ENCODE results near the gene HMGXB4. TPM values are rescaled to one million over a fixed set of nuclear protein-coding genes. Genes with fewer than 3 reads are reported as not detected.

The HMGXB4 gene
- total and polyA plus RNA-seq, 2 experiments from 2014 or later: 34.7 to 64.9 TPM

DNA sequence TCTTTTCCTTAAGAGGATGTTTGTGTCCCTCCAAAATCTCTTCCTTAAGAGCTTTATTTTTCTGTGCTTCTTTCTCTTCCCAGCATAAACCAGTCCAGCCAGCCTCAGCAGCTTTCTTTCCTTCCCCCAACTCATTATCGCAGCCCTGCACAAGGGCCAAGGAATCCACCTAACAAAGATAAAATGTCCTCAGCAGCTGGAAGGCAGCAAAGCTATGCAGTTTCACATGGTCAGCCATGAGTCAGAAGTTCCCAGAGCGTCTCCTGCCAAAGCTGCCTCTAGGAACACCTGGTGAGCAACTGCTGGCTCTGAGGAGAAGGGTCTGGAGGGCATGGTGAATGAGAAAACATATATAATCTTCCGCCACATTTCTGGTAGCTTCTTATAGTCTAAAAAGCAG lies 45.3 kb upstream of the HMGXB4 start:
- H3K27ac ChIP-seq (ENCODE audit: low read depth): no peak overlapping the region
- no peaks in the 10 kb centered on the region for H3F3A ChIP-seq (replicated peaks; ENCODE audit: low read depth)
- Mint-ChIP-seq H3K4me3 (no peak overlapping the region), H3K27ac (no peak overlapping the region), H3K27me3 (ENCODE audit: insufficient read depth, low read depth, poor library complexity) (no peaks in the 10 kb centered on the region), H3K9me3 (peaks cover 3% of the 10 kb centered on the region; the same call in 1 of the 3 replicates), H3K4me1 (peaks cover 2% of the 10 kb centered on the region; the same call in 2 of the 3 replicates), H3K36me3 (ENCODE audit: low read depth) (no peaks in the 10 kb centered on the region)
- H3K36me3 ChIP-seq (ENCODE audit: insufficient read depth): no peaks in the 10 kb centered on the region
- H3K9me2 ChIP-seq (ENCODE audit: insufficient read depth): peaks cover 10% of the 10 kb centered on the region
- no peak overlapping the region for H2AFZ ChIP-seq
- ATAC-seq (no peak), DNase-seq (ENCODE audit: low spot score) (no peak)
- no peaks in the 10 kb centered on the region for H4K20me1 ChIP-seq (replicated peaks; ENCODE audit: insufficient read depth)
- H3K27me3 ChIP-seq (ENCODE audit: insufficient read depth): no peaks in the 10 kb centered on the region
- no peaks in the 10 kb centered on the region for H3K79me2 ChIP-seq (replicated peaks; ENCODE audit: insufficient read depth)
- H3K4me2 ChIP-seq: no peak overlapping the region
- no peaks in the 10 kb centered on the region for H3K4me1 ChIP-seq (ENCODE audit: insufficient read depth)
- H3K4me3 ChIP-seq: no peak overlapping the region
- TF ChIP-seq, protein P1, sequence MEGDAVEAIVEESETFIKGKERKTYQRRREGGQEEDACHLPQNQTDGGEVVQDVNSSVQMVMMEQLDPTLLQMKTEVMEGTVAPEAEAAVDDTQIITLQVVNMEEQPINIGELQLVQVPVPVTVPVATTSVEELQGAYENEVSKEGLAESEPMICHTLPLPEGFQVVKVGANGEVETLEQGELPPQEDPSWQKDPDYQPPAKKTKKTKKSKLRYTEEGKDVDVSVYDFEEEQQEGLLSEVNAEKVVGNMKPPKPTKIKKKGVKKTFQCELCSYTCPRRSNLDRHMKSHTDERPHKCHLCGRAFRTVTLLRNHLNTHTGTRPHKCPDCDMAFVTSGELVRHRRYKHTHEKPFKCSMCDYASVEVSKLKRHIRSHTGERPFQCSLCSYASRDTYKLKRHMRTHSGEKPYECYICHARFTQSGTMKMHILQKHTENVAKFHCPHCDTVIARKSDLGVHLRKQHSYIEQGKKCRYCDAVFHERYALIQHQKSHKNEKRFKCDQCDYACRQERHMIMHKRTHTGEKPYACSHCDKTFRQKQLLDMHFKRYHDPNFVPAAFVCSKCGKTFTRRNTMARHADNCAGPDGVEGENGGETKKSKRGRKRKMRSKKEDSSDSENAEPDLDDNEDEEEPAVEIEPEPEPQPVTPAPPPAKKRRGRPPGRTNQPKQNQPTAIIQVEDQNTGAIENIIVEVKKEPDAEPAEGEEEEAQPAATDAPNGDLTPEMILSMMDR (conservative IDR thresholded peaks at IDR 0.05; ENCODE audit: low read depth in 2 of 2): no peak

DNA sequence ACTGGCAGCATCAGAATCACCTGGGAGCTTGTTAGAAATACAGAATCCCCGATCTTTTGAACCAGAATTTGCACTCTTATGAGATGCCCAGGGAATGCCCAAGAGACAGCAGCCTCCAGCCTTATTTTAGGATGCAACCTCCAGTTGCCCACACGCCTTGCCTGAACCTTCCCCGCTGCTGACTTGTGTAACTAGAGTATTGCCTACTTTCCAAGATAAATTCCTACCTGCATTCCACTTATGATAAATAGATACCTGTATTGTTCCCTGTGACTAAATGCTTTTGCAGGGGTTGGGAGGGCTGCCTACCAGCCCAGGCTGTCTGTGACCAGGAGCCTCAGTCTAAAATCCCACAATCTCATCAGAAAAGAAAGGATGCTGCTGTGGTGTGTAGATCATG lies 44.3 kb upstream of the HMGXB4 start:
- peaks cover 2% of the 10 kb centered on the region; the same call in 2 of the 3 replicates for H3K4me1 Mint-ChIP-seq
- Histone ChIP-seq H3F3A (replicated peaks; ENCODE audit: low read depth) (no peaks in the 10 kb centered on the region), H3K27me3 (ENCODE audit: insufficient read depth) (no peaks in the 10 kb centered on the region), H3K36me3 (ENCODE audit: insufficient read depth) (no peaks in the 10 kb centered on the region), H3K79me2 (replicated peaks; ENCODE audit: insufficient read depth) (no peaks in the 10 kb centered on the region), H3K4me3 (no peak overlapping the region), H4K20me1 (replicated peaks; ENCODE audit: insufficient read depth) (no peaks in the 10 kb centered on the region), H2AFZ (no peak overlapping the region), H3K4me1 (ENCODE audit: insufficient read depth) (no peaks in the 10 kb centered on the region), H3K4me2 (no peak overlapping the region), H3K27ac (ENCODE audit: low read depth) (no peak overlapping the region), H3K9me2 (ENCODE audit: insufficient read depth) (peaks cover 10% of the 10 kb centered on the region)
- no peaks in the 10 kb centered on the region for H3K36me3 Mint-ChIP-seq (ENCODE audit: low read depth)
- no peaks in the 10 kb centered on the region for H3K27me3 Mint-ChIP-seq (ENCODE audit: insufficient read depth, low read depth, poor library complexity)
- H3K9me3 Mint-ChIP-seq: peaks cover 3% of the 10 kb centered on the region; the same call in 1 of the 3 replicates
- ATAC-seq: no peak
- H3K27ac Mint-ChIP-seq: no peak overlapping the region
- DNase-seq (ENCODE audit: low spot score): peak; percentile 11
- no peak overlapping the region for H3K4me3 Mint-ChIP-seq
- TF ChIP-seq POLR2AphosphoS5 (IDR thresholded peaks at IDR 0.05; ENCODE audit: low read depth): no peak
- TF ChIP-seq, protein P2, sequence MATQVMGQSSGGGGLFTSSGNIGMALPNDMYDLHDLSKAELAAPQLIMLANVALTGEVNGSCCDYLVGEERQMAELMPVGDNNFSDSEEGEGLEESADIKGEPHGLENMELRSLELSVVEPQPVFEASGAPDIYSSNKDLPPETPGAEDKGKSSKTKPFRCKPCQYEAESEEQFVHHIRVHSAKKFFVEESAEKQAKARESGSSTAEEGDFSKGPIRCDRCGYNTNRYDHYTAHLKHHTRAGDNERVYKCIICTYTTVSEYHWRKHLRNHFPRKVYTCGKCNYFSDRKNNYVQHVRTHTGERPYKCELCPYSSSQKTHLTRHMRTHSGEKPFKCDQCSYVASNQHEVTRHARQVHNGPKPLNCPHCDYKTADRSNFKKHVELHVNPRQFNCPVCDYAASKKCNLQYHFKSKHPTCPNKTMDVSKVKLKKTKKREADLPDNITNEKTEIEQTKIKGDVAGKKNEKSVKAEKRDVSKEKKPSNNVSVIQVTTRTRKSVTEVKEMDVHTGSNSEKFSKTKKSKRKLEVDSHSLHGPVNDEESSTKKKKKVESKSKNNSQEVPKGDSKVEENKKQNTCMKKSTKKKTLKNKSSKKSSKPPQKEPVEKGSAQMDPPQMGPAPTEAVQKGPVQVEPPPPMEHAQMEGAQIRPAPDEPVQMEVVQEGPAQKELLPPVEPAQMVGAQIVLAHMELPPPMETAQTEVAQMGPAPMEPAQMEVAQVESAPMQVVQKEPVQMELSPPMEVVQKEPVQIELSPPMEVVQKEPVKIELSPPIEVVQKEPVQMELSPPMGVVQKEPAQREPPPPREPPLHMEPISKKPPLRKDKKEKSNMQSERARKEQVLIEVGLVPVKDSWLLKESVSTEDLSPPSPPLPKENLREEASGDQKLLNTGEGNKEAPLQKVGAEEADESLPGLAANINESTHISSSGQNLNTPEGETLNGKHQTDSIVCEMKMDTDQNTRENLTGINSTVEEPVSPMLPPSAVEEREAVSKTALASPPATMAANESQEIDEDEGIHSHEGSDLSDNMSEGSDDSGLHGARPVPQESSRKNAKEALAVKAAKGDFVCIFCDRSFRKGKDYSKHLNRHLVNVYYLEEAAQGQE (IDR thresholded peaks at IDR 0.05; ENCODE audit: unreplicated experiment): no peak
- TF ChIP-seq, protein P3, sequence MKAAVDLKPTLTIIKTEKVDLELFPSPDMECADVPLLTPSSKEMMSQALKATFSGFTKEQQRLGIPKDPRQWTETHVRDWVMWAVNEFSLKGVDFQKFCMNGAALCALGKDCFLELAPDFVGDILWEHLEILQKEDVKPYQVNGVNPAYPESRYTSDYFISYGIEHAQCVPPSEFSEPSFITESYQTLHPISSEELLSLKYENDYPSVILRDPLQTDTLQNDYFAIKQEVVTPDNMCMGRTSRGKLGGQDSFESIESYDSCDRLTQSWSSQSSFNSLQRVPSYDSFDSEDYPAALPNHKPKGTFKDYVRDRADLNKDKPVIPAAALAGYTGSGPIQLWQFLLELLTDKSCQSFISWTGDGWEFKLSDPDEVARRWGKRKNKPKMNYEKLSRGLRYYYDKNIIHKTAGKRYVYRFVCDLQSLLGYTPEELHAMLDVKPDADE (IDR thresholded peaks at IDR 0.05): no peak
- no peak for TF ChIP-seq ZNF114 (CRISPR knock-in tag; IDR thresholded peaks at IDR 0.05)
- no peak for TF ChIP-seq JUNB (IDR thresholded peaks at IDR 0.05; ENCODE audit: unreplicated experiment)
- no peak for TF ChIP-seq EZH2phosphoT487 (IDR thresholded peaks at IDR 0.05; ENCODE audit: unreplicated experiment)
- TF ChIP-seq ZNF331 (CRISPR knock-in tag; IDR thresholded peaks at IDR 0.05; ENCODE audit: low read depth): no peak
- TF ChIP-seq EZH2 (IDR thresholded peaks at IDR 0.05; ENCODE audit: low read depth, unreplicated experiment): no peak
- TF ChIP-seq, protein P1 (conservative IDR thresholded peaks at IDR 0.05; ENCODE audit: low read depth in 2 of 2): no peak
